Cardiac muscle cell (in vitro differentiated cells and primary cell): ENCODE results near the gene RAB34. TPM values are rescaled to one million over a fixed set of nuclear protein-coding genes. Genes with fewer than 3 reads are reported as not detected.

Source experiments
- DNase-seq, 2 donors: peaks; one replicate each; pipeline versions ENCODE4 v3.0.0 to v3.0.0-alpha.2; 2010 to 2017; ENCODE audit warnings: low read depth in 1 of 2, low spot score in 1 of 2
- H3K27ac ChIP-seq: fragments of 200-600 bp; sonication (generic); 2 replicates; pipeline ENCODE4 v1.5.1; 2016
- H3K27me3 ChIP-seq: fragments of 200-600 bp; sonication (generic); 2 replicates; pipeline ENCODE4 v1.6.0; 2016; ENCODE audit warnings: control low read depth
- H3K36me3 ChIP-seq: fragments of 200-600 bp; sonication (generic); 2 replicates; pipeline ENCODE4 v1.5.1; 2016; ENCODE audit warnings: control low read depth
- H3K4me1 ChIP-seq: fragments of 200-600 bp; sonication (generic); 2 replicates; pipeline ENCODE4 v1.8.1; 2017; ENCODE audit warnings: low read depth, mild to moderate bottlenecking, mixed run types
- H3K4me3 ChIP-seq: fragments of 200-600 bp; sonication (generic); 2 replicates; pipeline ENCODE4 v1.5.1; 2016; ENCODE audit warnings: mild to moderate bottlenecking
- H3K9me3 ChIP-seq: fragments of 200-600 bp; sonication (generic); 2 replicates; pipeline ENCODE4 v1.5.1; 2017; ENCODE audit warnings: low read depth, mild to moderate bottlenecking, control low read depth
- polyA plus RNA-seq: library from polyadenylated mRNA; unstranded; fragments of >200 nt; fragmentation: Nextera tagmentation; extraction: Ambion mirVana; gene quantifications from 2 replicates; pipeline ENCODE4 v1.2.1, GENCODE V29; 2016
- total RNA-seq: library from RNA; depleted of rRNA; stranded (reverse); fragments of >200 nt; gene quantifications from 2 replicates; pipeline ENCODE4 v1.2.3, GENCODE V29; 2016
- TF ChIP-seq, protein P1 (sequence below): IDR thresholded peaks from 2 replicates; pipeline ENCODE4 v1.5.1; 2012; ENCODE audit warnings: low read depth, mild to moderate bottlenecking, low read length

The RAB34 gene
- total and polyA plus RNA-seq, 2 experiments from 2014 or later: 186 to 276 TPM

DNA sequence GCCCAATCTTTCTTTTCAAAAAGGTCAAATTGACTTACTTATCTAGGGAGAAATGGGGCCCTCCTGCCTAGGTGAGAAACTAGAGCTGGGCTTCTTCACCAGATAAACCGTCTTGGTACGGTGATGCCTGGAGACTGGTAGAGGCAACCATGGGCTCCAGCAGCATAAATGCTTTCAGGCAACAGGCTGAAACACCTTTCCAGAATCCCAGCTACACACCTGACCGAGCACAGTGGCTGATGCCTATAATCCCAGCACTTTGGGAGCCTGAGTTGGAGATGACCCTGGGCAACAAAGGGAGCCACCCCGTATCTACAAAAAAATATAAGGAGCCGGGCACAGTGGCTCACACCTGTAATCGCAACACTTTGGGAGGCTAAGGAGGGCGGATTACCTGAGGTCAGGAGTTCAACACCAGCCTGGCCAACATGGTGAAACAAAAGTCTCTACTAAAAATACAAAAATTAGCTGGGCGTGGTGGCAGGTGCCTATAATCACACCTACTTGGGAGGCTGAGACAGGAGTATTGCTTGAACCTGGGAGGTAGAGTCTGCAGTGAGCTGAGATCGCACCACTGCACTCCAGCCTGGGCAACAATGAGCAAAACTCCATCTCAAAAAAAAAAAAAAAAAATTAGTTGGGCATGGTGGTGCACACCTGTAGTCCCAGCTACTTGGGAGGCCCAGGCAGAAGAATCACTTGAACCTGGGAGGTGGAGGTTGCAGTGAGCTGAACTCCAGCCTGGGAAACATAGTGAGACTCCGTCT, 34.1 kb upstream of the RAB34 start:
- Histone ChIP-seq H3K4me3 (no peak overlapping the region), H3K9me3 (no peaks in the 10 kb centered on the region), H3K36me3 (peaks cover 24% of the 10 kb centered on the region), H3K27me3 (no peaks in the 10 kb centered on the region), H3K4me1 (no peaks in the 10 kb centered on the region), H3K27ac (no peak overlapping the region)
- no peak for DNase-seq
- TF ChIP-seq, protein P1, sequence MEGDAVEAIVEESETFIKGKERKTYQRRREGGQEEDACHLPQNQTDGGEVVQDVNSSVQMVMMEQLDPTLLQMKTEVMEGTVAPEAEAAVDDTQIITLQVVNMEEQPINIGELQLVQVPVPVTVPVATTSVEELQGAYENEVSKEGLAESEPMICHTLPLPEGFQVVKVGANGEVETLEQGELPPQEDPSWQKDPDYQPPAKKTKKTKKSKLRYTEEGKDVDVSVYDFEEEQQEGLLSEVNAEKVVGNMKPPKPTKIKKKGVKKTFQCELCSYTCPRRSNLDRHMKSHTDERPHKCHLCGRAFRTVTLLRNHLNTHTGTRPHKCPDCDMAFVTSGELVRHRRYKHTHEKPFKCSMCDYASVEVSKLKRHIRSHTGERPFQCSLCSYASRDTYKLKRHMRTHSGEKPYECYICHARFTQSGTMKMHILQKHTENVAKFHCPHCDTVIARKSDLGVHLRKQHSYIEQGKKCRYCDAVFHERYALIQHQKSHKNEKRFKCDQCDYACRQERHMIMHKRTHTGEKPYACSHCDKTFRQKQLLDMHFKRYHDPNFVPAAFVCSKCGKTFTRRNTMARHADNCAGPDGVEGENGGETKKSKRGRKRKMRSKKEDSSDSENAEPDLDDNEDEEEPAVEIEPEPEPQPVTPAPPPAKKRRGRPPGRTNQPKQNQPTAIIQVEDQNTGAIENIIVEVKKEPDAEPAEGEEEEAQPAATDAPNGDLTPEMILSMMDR: no peak

DNA sequence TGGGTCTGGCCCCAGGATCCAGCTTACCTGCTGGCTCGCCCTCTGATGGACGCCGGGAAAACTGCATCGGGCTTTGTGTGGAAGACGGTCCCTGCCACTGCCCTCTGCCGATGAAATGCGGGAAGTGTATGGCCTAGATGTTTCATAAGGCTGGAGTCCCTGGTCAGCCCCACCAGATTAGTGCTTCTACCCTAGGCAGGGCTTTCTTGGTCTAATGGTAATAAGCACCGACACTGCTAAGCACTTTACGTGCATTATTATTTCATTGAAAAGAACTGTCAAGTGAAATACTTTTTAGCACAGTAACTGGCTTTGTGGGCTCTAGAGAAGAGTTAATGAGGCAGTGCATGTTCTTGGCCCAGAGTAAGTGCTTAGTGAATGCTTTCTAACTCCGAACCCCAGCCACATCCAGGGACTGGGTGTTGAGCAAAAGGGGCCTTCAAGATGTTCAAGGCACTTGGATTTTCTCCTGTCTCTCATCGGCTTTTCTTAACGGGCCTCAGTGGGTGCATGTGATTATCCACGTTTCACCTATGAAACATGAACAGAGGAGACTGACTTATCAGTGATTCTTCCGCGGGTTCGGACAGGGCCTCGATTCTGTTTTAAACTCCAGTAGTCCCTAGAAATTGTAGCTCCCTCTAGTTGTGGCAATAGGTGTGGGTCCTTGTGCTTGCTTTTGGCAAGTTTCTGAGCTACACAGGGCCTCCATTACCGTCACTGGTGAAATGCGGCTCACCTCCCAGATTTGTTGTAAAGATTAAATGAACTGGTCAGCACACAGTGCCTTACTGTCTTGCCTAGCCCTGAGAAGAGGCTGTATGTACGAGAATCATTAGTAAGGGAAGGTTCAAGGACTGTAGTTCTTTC, 32.7 kb upstream of the RAB34 start:
- peaks cover 12% of the 10 kb centered on the region for H3K4me1 ChIP-seq
- TF ChIP-seq, protein P1: peak; percentile 99
- H3K36me3 ChIP-seq: peaks cover 24% of the 10 kb centered on the region
- H3K4me3 ChIP-seq: no peak overlapping the region
- peak; percentile 96 for DNase-seq
- H3K27ac ChIP-seq: peak overlapping the region; percentile 45
- no peaks in the 10 kb centered on the region for H3K9me3 ChIP-seq
- H3K27me3 ChIP-seq: no peaks in the 10 kb centered on the region

DNA sequence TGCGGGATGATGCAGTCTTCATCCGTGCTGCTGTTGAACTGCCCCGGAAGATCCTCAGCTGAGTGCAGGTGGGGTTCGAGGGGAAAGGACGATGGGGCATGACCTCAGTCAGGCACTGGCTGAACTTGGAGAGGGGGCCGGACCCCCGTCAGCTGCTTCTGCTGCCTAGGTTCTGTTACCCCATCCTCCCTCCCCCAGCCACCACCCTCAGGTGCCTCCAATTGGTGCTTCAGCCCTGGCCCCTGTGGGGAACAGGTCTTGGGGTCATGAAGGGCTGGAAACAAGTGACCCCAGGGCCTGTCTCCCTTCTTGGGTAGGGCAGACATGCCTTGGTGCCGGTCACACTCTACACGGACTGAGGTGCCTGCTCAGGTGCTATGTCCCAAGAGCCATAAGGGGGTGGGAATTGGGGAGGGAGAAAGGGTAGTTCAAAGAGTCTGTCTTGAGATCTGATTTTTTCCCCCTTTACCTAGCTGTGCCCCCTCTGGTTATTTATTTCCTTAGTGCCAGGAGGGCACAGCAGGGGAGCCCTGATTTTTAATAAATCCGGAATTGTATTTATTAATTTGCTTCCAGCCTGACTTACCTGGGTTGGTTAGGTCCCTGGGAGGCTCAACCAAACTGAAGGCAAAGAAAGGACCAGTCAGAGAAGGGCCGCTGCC, 32.0 kb upstream of the RAB34 start:
- peaks cover 24% of the 10 kb centered on the region for H3K36me3 ChIP-seq
- peak overlapping the region; percentile 68 for H3K27ac ChIP-seq
- TF ChIP-seq, protein P1: no peak
- no peak overlapping the region for H3K4me3 ChIP-seq
- H3K27me3 ChIP-seq: no peaks in the 10 kb centered on the region
- no peak for DNase-seq
- no peaks in the 10 kb centered on the region for H3K9me3 ChIP-seq
- peaks cover 15% of the 10 kb centered on the region for H3K4me1 ChIP-seq

DNA sequence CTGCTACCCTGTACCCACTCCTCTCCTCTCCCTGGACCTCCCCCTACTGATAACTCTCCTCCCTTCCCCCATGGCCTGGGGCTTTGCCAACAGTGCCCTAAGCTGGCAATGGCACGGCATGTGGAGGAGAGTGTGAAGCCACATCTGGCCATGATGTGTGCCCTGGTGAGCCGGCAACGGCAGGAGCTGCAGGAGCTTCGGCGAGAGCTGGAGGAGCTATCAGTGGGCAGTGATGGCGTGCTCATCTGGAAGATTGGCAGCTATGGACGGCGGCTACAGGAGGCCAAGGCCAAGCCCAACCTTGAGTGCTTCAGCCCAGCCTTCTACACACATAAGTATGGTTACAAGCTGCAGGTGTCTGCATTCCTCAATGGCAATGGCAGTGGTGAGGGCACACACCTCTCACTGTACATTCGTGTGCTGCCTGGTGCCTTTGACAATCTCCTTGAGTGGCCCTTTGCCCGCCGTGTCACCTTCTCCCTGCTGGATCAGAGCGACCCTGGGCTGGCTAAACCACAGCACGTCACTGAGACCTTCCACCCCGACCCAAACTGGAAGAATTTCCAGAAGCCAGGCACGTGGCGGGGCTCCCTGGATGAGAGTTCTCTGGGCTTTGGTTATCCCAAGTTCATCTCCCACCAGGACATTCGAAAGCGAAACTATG, 31.3 kb upstream of the RAB34 start:
- peak overlapping the region; percentile 69 for H3K27ac ChIP-seq
- H3K4me1 ChIP-seq: peaks cover 15% of the 10 kb centered on the region
- no peak overlapping the region for H3K4me3 ChIP-seq
- no peak for DNase-seq
- H3K36me3 ChIP-seq: peaks cover 24% of the 10 kb centered on the region
- TF ChIP-seq, protein P1: no peak
- H3K9me3 ChIP-seq: no peaks in the 10 kb centered on the region
- H3K27me3 ChIP-seq: no peaks in the 10 kb centered on the region
